ENCODE data around the gene PRMT1. TPM values are rescaled to one million over a fixed set of nuclear protein-coding genes. Genes with fewer than 3 reads are reported as not detected.

The PRMT1 gene
- total and polyA plus RNA-seq, 2 donors from 2014 or later = 119 to 131 TPM

- Histone ChIP-seq H3K4me3 (ENCODE audit: low read length in 3 of 3) (no peak overlapping the region), H3K9me3 (ENCODE audit: control insufficient read depth in 2 of 3, insufficient read depth in 1 of 3, low read length in 3 of 3) (no peaks in the 10 kb centered on the region), H3K27me3 (ENCODE audit: control insufficient read depth, insufficient read depth, low read length) (no peaks in the 10 kb centered on the region), H3K36me3 (ENCODE audit: control insufficient read depth in 2 of 3, insufficient read depth in 3 of 3, low read length in 3 of 3) (peaks cover 0 to 16% (median 13%) of the 10 kb centered on the region in 3 donors), H3K9ac (ENCODE audit: low read length in 3 of 3) (no peak overlapping the region), H3K27ac (ENCODE audit: low read depth in 2 of 2, low read length in 2 of 2) (peak overlapping the region in 1 of 2 donors; percentile 53), H3K4me1 (ENCODE audit: control insufficient read depth in 2 of 3, insufficient read depth in 2 of 3, low read depth in 1 of 3, low read length in 3 of 3) (peaks cover 0 to 20% (median 6%) of the 10 kb centered on the region in 3 donors)
- FAIRE-seq (no peak), DNase-seq (peak in 3 of 5 donors; percentile 61 to 76 (median 66))
- intact Hi-C loops (cut with DNase I) = no loop called here
- TF ChIP-seq, protein P1, sequence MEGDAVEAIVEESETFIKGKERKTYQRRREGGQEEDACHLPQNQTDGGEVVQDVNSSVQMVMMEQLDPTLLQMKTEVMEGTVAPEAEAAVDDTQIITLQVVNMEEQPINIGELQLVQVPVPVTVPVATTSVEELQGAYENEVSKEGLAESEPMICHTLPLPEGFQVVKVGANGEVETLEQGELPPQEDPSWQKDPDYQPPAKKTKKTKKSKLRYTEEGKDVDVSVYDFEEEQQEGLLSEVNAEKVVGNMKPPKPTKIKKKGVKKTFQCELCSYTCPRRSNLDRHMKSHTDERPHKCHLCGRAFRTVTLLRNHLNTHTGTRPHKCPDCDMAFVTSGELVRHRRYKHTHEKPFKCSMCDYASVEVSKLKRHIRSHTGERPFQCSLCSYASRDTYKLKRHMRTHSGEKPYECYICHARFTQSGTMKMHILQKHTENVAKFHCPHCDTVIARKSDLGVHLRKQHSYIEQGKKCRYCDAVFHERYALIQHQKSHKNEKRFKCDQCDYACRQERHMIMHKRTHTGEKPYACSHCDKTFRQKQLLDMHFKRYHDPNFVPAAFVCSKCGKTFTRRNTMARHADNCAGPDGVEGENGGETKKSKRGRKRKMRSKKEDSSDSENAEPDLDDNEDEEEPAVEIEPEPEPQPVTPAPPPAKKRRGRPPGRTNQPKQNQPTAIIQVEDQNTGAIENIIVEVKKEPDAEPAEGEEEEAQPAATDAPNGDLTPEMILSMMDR (IDR thresholded peaks at IDR 0.05; ENCODE audit: borderline replicate concordance, extremely low read depth, insufficient read depth) = no peak
These were observed 10.7 kb downstream of the PRMT1 start for GRCh38 chr19:49687566-49688316.

DNA sequence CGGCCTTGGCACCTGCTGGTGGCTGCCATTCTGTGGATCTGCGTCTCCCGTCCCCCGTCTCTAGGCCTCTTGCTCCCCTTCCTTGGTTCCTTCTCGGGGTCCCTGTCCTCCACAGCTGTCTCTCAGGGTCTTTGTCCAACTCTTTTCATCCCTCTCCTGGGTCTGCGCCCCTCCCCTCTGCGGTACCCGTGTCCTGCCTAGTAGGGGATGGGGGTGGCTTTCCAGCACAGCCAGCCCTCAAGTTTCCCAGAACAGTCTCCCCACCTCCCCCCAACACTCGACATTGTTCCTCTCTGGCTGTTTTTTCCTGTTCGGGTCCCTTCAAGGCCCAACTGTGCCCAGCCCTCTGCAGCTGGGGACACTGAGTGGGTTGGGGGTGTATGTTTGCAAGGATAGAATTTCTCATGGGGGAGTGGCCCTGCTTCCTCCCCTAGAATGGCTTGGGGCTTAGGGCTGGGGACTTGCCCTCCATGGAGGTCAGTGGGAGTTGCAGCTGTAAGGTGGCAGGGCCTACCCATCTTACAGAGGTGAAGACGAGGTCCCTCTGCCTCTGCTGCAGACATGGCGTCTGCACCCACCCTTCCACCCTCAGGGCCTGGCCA is 11.6 kb downstream of the PRMT1 start:
- no peaks in the 10 kb centered on the region for H3K9me3 ChIP-seq (ENCODE audit: control insufficient read depth in 2 of 3, insufficient read depth in 1 of 3, low read length in 3 of 3)
- H3K36me3 ChIP-seq (ENCODE audit: control insufficient read depth in 2 of 3, insufficient read depth in 3 of 3, low read length in 3 of 3) = peaks cover 0 to 16% (median 13%) of the 10 kb centered on the region in 3 donors
- H3K9ac ChIP-seq (ENCODE audit: low read length in 3 of 3) = no peak overlapping the region
- no peak overlapping the region for H3K4me3 ChIP-seq (ENCODE audit: low read length in 3 of 3)
- H3K27ac ChIP-seq (ENCODE audit: low read depth in 2 of 2, low read length in 2 of 2) = peak overlapping the region in 1 of 2 donors; percentile 28
- H3K27me3 ChIP-seq (ENCODE audit: control insufficient read depth, insufficient read depth, low read length) = no peaks in the 10 kb centered on the region
- DNase-seq = peak in 1 of 5 donors; percentile 58
- FAIRE-seq = no peak
- TF ChIP-seq, protein P1 (IDR thresholded peaks at IDR 0.05; ENCODE audit: borderline replicate concordance, extremely low read depth, insufficient read depth) = no peak
- peaks cover 0 to 20% (median 6%) of the 10 kb centered on the region in 3 donors for H3K4me1 ChIP-seq (ENCODE audit: control insufficient read depth in 2 of 3, insufficient read depth in 2 of 3, low read depth in 1 of 3, low read length in 3 of 3)
- intact Hi-C loops (cut with DNase I) = no loop called here

DNA sequence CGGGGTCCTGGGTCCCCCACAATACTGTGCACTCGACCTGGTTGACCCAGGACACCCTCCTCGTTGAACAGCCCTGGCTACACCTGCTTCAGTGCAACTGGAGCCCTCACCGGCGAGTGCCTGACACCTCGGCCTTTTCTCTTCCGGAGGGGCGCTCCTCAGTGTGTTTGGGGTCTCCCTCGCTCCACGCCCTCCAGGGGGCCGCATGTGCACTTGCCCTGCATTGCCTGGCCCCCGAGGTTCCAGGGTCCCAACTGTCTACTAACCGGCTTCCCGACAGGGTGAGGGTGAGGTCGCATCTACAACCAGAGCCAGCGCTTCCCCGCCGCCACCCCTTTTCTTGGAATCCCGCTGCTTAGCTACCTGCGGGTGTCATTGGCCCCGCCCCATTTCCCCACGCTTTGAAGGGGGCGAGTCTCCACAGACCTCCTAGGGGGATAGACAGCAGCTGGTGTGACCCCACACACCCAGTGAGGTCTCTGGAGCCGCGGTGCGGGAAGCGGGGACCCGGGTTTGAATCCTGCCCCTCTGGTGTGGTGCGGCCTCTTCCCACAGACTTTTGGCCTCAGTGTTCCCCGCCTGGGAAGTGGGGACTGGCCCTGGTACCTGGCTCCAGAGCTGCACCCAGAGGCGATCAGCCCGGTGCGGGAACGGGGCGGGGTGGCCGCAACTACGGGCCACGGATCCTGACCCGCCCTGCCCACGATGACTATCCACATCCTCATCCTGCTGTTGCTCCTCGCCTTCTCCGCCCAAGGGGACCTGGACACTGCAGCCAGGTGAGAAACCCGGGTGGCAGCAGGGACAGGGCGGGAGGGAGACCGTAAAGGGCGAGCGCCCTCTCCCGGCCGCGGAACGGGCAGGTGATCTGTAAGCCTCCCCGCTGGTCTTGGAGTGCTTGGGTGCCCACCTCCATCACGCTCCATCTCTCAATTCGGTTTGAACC is 12.3 kb downstream of the PRMT1 start, which contains the start of gene ADM5:
ADM5 (plus strand) TSS at position 462 of the 946 bp plus-strand sequence; CDS start at position 706, 244 bp downstream.
- no peak for FAIRE-seq
- peaks cover 0 to 20% (median 6%) of the 10 kb centered on the region in 3 donors for H3K4me1 ChIP-seq (ENCODE audit: control insufficient read depth in 2 of 3, insufficient read depth in 2 of 3, low read depth in 1 of 3, low read length in 3 of 3)
- intact Hi-C loops (cut with DNase I) = no loop called here
- H3K9me3 ChIP-seq (ENCODE audit: control insufficient read depth in 2 of 3, insufficient read depth in 1 of 3, low read length in 3 of 3) = no peaks in the 10 kb centered on the region
- TF ChIP-seq, protein P1 (IDR thresholded peaks at IDR 0.05; ENCODE audit: borderline replicate concordance, extremely low read depth, insufficient read depth) = peak; percentile 44
- peaks cover 0 to 12% (median 7%) of the 10 kb centered on the region in 3 donors for H3K36me3 ChIP-seq (ENCODE audit: control insufficient read depth in 2 of 3, insufficient read depth in 3 of 3, low read length in 3 of 3)
- peak within 1 kb of the TSS in 2 of 3 donors; percentile 46 to 55 for H3K9ac ChIP-seq (ENCODE audit: low read length in 3 of 3)
- peak in 4 of 5 donors; percentile 69 to 84 (median 74) for DNase-seq
- H3K27ac ChIP-seq (ENCODE audit: low read depth in 2 of 2, low read length in 2 of 2) = peak within 1 kb of the TSS in 1 of 2 donors; percentile 28
- peak within 1 kb of the TSS; percentile 37 to 62 (median 58) for H3K4me3 ChIP-seq (ENCODE audit: low read length in 3 of 3)
- H3K27me3 ChIP-seq (ENCODE audit: control insufficient read depth, insufficient read depth, low read length) = no peaks in the 10 kb centered on the region

All from kidney (tissue), 14 donors.